Stimulated activated CD8-positive, alpha-beta memory T cell treated with anti-CD3 and anti-CD28 coated beads, Interleukin-12 subunit alpha, Interleukin-12 subunit beta, amount 100 ng/mL, for 4 hours (primary cell): ENCODE results near the gene GDAP1L1.
"Not testable (repeated sequence)": the region's sequence is repeated elsewhere in the genome, so short reads cannot be mapped to it uniquely, and the experiment has no call there.

ENCODE experiments used
- DNase-seq: peaks from one replicate; pipeline ENCODE4 v3.0.0-alpha.2; 2020; ENCODE audit warnings: low read depth

GDAP1L1 gene

GRCh38 chr20:44219791-44220190, 27.3 kb upstream of the GDAP1L1 start:
- no peak for DNase-seq

- no peak for DNase-seq
These were observed 25.6 kb upstream of the GDAP1L1 start for GRCh38 chr20:44221368-44221954.

- DNase-seq: no peak
These were observed 25.1 kb upstream of the GDAP1L1 start for GRCh38 chr20:44222027-44222426.

- no peak for DNase-seq
These were observed 24.3 kb upstream of the GDAP1L1 start for GRCh38 chr20:44222633-44223368.

- DNase-seq: no peak
These were observed 23.4 kb upstream of the GDAP1L1 start for GRCh38 chr20:44223721-44224120.

GRCh38 chr20:44224637-44225036, 22.5 kb upstream of the GDAP1L1 start:
- DNase-seq: no peak

- no peak for DNase-seq
These were observed 18.4 kb upstream of the GDAP1L1 start for GRCh38 chr20:44228465-44229258.

GRCh38 chr20:44231193-44231592, 15.9 kb upstream of the GDAP1L1 start:
- DNase-seq: no peak

- no peak for DNase-seq
These were observed 15.2 kb upstream of the GDAP1L1 start for GRCh38 chr20:44231713-44232468.

- DNase-seq: not testable (repeated sequence)
These were observed 14.6 kb upstream of the GDAP1L1 start for GRCh38 chr20:44232469-44232856.

- DNase-seq: no peak
These were observed 13.6 kb upstream of the GDAP1L1 start for GRCh38 chr20:44233436-44234016.

GRCh38 chr20:44234566-44235317, 12.4 kb upstream of the GDAP1L1 start:
- no peak for DNase-seq

- no peak for DNase-seq
These were observed 11.4 kb upstream of the GDAP1L1 start for GRCh38 chr20:44235702-44236101.

- not testable (repeated sequence) for DNase-seq
These were observed 10.3 kb upstream of the GDAP1L1 start for GRCh38 chr20:44236840-44237239.

GRCh38 chr20:44241796-44242195, 5.3 kb upstream of the GDAP1L1 start:
- DNase-seq: no peak

- DNase-seq: no peak
These were observed 1.1 kb upstream of the GDAP1L1 start for GRCh38 chr20:44245977-44246376.

- DNase-seq: no peak
These were observed 690 bp downstream of the GDAP1L1 start for GRCh38 chr20:44247586-44248409.

GRCh38 chr20:44248410-44248759, 1.3 kb downstream of the GDAP1L1 start:
- DNase-seq: no peak

- DNase-seq: no peak
These were observed 4.2 kb downstream of the GDAP1L1 start for GRCh38 chr20:44251284-44251683.

- no peak for DNase-seq
These were observed 6.4 kb downstream of the GDAP1L1 start for GRCh38 chr20:44253528-44253927.
